Measurements from ENCODE around the gene CALR3.
"Not testable (repeated sequence)": the region's sequence is repeated elsewhere in the genome, so short reads cannot be mapped to it uniquely, and the experiment has no call there.

The CALR3 gene

DNA sequence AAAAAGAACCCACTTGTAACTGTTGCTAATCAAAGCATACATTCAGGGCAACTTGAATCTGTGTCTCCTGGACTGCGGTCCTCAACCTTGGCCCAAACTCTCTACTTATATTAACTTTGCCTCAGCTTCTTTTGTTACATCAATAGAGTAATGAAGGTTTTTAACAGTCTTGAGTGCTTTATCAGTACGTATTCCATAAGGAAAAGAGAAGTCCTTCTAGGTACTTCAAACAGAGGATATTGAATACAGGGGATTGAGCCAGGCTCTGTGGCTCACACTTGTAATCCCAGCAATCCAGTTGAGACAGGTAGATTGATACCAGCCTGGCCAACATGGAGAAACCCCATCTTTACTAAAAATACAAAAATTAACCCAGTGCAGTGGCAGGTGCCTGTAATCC lies 23.0 kb downstream of the CALR3 start:
- TF ChIP-seq, protein P1, sequence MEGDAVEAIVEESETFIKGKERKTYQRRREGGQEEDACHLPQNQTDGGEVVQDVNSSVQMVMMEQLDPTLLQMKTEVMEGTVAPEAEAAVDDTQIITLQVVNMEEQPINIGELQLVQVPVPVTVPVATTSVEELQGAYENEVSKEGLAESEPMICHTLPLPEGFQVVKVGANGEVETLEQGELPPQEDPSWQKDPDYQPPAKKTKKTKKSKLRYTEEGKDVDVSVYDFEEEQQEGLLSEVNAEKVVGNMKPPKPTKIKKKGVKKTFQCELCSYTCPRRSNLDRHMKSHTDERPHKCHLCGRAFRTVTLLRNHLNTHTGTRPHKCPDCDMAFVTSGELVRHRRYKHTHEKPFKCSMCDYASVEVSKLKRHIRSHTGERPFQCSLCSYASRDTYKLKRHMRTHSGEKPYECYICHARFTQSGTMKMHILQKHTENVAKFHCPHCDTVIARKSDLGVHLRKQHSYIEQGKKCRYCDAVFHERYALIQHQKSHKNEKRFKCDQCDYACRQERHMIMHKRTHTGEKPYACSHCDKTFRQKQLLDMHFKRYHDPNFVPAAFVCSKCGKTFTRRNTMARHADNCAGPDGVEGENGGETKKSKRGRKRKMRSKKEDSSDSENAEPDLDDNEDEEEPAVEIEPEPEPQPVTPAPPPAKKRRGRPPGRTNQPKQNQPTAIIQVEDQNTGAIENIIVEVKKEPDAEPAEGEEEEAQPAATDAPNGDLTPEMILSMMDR (IDR thresholded peaks at IDR 0.05): no peak
- Histone ChIP-seq H3K4me3 (no peak overlapping the region), H3K4me1 (peaks cover 0 to 27% (median 18%) of the 10 kb centered on the region in 4 donors), H3K27me3 (no peaks in the 10 kb centered on the region), H3K36me3 (no peaks in the 10 kb centered on the region), H3K9me3 (no peaks in the 10 kb centered on the region), H3K27ac (peak overlapping the region in 1 of 2 donors; percentile 91)
- DNase-seq: no peak
- intact Hi-C loops (cut with DNase I; ENCODE audit: low total_unique reads): no loop called here

DNA sequence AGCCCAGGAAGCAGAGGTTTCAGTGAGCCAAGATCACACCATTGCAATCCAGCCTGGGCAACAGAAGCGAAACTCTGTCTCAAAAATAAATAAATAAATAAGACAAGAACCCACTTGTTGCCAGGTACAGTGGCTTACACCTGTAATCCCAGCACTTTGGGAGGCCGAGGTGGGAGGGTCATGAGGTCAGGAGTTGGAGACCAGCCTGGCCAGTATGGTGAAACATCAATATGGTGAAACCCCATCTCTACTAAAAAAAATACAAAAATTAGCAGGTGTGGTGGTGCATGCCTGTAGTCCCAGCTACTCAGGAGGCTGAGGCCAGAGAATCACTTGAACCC lies 23.4 kb downstream of the CALR3 start:
- H3K9me3 ChIP-seq; DNase-seq; H3K36me3 ChIP-seq; intact Hi-C loops (cut with DNase I; ENCODE audit: low total_unique reads); H3K27me3 ChIP-seq: not testable (repeated sequence)
- peaks cover 0 to 29% (median 19%) of the 10 kb centered on the region in 4 donors for H3K4me1 ChIP-seq
- H3K4me3 ChIP-seq: peak overlapping the region; percentile 76 to 86
- peak overlapping the region; percentile 83 to 91 for H3K27ac ChIP-seq

DNA sequence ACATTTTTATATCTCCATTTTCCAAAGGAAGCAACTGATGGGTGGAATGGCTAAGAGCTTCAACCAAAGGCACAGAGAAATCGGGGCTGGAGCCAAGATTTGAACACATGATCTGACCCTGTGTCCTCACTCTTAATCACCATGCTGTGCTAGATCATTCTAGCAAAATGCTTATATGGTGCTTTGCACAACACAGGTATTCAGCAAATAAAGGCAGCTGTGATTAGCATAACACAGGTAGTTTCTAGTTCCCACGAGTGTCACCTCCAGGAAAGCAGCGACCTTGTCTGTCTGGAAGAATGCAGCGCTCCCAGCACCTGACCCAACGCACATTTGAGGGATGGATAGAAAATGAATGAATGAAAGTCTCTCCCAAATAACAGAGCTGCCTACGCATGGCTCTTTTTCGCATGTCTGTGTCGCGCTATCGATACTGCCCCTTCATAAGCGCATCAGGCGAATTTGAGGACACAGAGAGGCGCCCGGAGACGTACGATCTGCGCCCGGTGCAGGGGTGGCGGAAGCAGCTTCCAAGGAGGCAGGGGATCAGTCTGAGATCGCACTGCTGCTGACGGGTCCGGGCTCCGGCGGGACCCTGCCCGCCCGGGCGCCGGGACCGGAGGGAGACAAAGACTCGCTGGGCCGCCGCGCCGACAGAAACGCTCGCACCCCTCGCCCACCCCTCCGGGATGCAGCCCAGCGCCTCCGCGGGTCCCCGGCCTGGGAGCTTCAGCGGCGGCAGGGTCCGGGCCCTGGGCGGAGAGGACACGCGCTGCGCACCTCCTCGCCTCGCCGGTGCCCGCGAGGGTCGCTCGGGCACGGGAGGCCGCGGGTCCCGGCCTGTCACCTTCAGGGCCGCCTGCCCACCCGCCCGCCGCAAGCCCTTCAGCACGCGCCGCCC lies 24.8 kb downstream of the CALR3 start:
- Histone ChIP-seq H3K27ac (peak overlapping the region; percentile 69 to 83), H3K4me1 (peaks cover 0 to 29% (median 19%) of the 10 kb centered on the region in 4 donors), H3K9me3 (no peaks in the 10 kb centered on the region), H3K27me3 (no peaks in the 10 kb centered on the region), H3K36me3 (no peaks in the 10 kb centered on the region), H3K4me3 (peak overlapping the region; percentile 76 to 86)
- intact Hi-C loops (cut with DNase I; ENCODE audit: low total_unique reads): loop anchor here (2.0 kb wide), 1 partner anchor 26 kb away; the partner anchor contains the start of genes C19orf44 and CALR3
- TF ChIP-seq, protein P1 (IDR thresholded peaks at IDR 0.05): no peak
- peak in 1 of 2 donors; percentile 36 for DNase-seq

DNA sequence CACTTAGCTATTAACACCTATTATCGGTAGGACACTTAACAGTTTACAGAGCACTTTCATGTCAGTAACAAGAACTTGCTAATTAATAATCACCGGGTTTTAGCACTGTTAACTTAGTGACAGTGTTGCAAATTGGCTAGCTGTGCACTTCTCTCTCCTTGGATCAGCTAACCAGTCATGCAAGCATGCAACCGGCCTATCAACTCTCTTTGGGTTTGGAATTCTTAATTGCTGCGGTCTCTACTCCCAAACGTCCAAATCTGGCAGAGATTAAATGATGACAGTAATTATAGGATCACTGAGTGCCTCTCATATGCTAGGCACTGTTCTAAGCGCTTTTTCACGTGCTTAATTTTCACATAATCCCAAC lies 25.4 kb downstream of the CALR3 start:
- H3K4me3 ChIP-seq: peak overlapping the region; percentile 76 to 86
- no peak overlapping the region for H3K27ac ChIP-seq

DNA sequence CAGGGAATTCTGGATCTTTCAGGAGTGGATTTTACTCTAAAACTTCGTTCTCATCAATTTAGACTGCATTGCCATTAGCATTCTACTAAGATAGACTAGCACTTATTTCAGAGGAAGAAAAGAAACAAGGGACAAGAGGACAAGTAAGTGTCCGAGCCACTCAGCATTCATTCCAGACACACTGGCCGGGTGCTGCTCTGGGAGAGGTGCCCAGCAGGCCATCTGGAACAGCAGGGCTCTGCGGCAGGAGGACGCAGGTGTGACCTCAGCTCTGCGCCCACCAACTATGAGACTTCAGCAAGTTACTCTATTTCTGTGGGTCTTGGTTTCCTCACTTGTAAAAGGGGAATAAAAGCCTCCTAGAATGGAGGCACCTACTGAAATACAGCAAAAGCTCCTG lies 28.4 kb downstream of the CALR3 start:
- intact Hi-C loops (cut with DNase I; ENCODE audit: low total_unique reads): no loop called here
- no peaks in the 10 kb centered on the region for H3K36me3 ChIP-seq
- TF ChIP-seq, protein P1 (IDR thresholded peaks at IDR 0.05): no peak
- no peak for DNase-seq
- no peak overlapping the region for H3K4me3 ChIP-seq
- no peaks in the 10 kb centered on the region for H3K9me3 ChIP-seq
- no peak overlapping the region for H3K27ac ChIP-seq
- no peaks in the 10 kb centered on the region for H3K27me3 ChIP-seq
- peaks cover 0 to 35% (median 21%) of the 10 kb centered on the region in 4 donors for H3K4me1 ChIP-seq

More for the DNA sequence above, 25.4 kb downstream of the CALR3 start:
- intact Hi-C loops (cut with DNase I; ENCODE audit: low total_unique reads): loop anchor here (2.0 kb wide), 1 partner anchor 26 kb away; the partner anchor contains the start of genes C19orf44 and CALR3
- DNase-seq: no peak
- TF ChIP-seq, protein P1 (IDR thresholded peaks at IDR 0.05): no peak
- Histone ChIP-seq H3K4me1 (peaks cover 0 to 29% (median 19%) of the 10 kb centered on the region in 4 donors), H3K36me3 (no peaks in the 10 kb centered on the region), H3K27me3 (no peaks in the 10 kb centered on the region), H3K9me3 (no peaks in the 10 kb centered on the region)

DNA sequence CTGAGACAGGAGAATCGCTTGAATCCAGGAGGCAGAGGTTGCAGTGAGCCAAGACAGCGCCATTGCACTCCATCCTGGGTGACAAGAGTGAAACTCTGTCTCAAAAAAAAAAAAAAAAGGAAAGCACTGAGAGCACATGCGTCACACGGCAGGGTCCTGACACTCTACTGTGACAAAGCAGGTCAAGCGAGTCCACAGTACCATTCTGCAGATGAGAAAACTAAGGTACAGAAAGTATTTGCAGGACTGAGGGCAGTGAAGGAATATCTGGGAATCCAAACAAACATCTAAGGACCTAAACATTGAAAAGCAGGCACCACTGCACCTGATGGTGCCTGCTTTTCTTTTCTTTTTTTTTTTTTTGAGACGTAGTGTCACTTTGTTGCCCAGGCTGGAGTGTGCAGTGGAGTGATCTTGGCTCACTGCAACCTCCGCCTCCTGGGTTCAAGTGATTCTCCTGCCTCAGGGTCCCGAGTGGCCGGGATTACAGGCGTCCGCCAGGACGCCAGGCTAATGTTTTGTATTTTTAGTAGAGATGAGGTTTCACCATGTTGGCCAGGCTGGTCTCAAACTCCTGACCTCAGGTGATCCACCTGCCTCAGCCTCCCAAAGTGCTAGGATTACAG lies 29.1 kb downstream of the CALR3 start:
- intact Hi-C loops (cut with DNase I; ENCODE audit: low total_unique reads); H3K36me3 ChIP-seq; H3K4me3 ChIP-seq; DNase-seq; H3K27ac ChIP-seq; H3K9me3 ChIP-seq; H3K27me3 ChIP-seq: not testable (repeated sequence)
- H3K4me1 ChIP-seq: peaks cover 0 to 33% (median 21%) of the 10 kb centered on the region in 4 donors
